Activated CD4-positive, alpha-beta memory T cell treated with anti-CD3 and anti-CD28 coated beads, Interleukin-2, amount 10 ng/mL, durations not matched to agents 7 days and 5 days (primary cell): ENCODE measurements around the gene MCF2L2. TPM values are rescaled to one million over a fixed set of nuclear protein-coding genes. Genes with fewer than 3 reads are reported as not detected.
"Not testable (repeated sequence)": the region's sequence is repeated elsewhere in the genome, so short reads cannot be mapped to it uniquely, and the experiment has no call there.

Source experiments
- CTCF ChIA-PET: fragments of 350-600 bp; sonication (Branson Sonifier 250); formaldehyde crosslinking; loops from one replicate; lab custom pipeline; 2021; ENCODE audit warnings: antibody characterized with exemption, inconsistent platforms; lab: Charles Lee
- POLR2A ChIA-PET: fragments of 350-600 bp; sonication (Branson Sonifier 250); formaldehyde crosslinking; loops from one replicate; lab custom pipeline; 2021; ENCODE audit warnings: antibody characterized with exemption; lab: Charles Lee
- DNase-seq: peaks from one replicate; pipeline ENCODE4 v3.0.0-alpha.2; 2020
- H3K27ac Mint-ChIP-seq: one replicate; pipeline ENCODE4 v1.8.0; 2021; ENCODE audit warnings: mild to moderate bottlenecking, mixed read lengths
- H3K27me3 Mint-ChIP-seq: one replicate; pipeline ENCODE4 v1.8.0; 2021; ENCODE audit warnings: mixed read lengths
- H3K36me3 Mint-ChIP-seq: one replicate; pipeline ENCODE4 v1.8.0; 2021; ENCODE audit warnings: low read depth, mixed read lengths
- H3K4me1 Mint-ChIP-seq: one replicate; pipeline ENCODE4 v1.8.0; 2021; ENCODE audit warnings: mixed read lengths
- H3K4me3 Mint-ChIP-seq: one replicate; pipeline ENCODE4 v1.8.0; 2021; ENCODE audit warnings: mild to moderate bottlenecking, mixed read lengths
- H3K9me3 Mint-ChIP-seq: one replicate; pipeline ENCODE4 v1.8.0; 2021; ENCODE audit warnings: mixed read lengths
- total RNA-seq, 2 experiments: library from RNA; stranded (reverse); gene quantifications; one replicate each; pipeline ENCODE4 v1.2.3, GENCODE V29; 2021

MCF2L2 gene
- total RNA-seq, 2 experiments from 2014 or later, result 6.6 to 7.0 TPM

GRCh38 chr3:183455089-183455488 is 26.7 kb upstream of the MCF2L2 start:
- no peak for DNase-seq
- Mint-ChIP-seq H3K27ac (no peak overlapping the region), H3K4me3 (no peak overlapping the region), H3K36me3 (peaks cover 20% of the 10 kb centered on the region), H3K4me1 (no peaks in the 10 kb centered on the region), H3K27me3 (no peaks in the 10 kb centered on the region), H3K9me3 (no peaks in the 10 kb centered on the region)
- POLR2A ChIA-PET, result no interaction called here
- CTCF ChIA-PET, result interaction anchor here (1.6 kb wide), 1 partner anchor 311 kb away, joined by 4 read pairs; no protein-coding TSS in a partner anchor

- Mint-ChIP-seq H3K4me3 (no peak overlapping the region), H3K27ac (no peak overlapping the region), H3K27me3 (no peaks in the 10 kb centered on the region), H3K36me3 (peaks cover 20% of the 10 kb centered on the region), H3K4me1 (peaks cover 7% of the 10 kb centered on the region), H3K9me3 (no peaks in the 10 kb centered on the region)
- no peak for DNase-seq
- ChIA-PET POLR2A (no interaction called here), CTCF (no interaction called here)
Measured at GRCh38 chr3:183454064-183454463, 25.6 kb upstream of the MCF2L2 start.

GRCh38 chr3:183449791-183450190 is 21.4 kb upstream of the MCF2L2 start:
- H3K9me3 Mint-ChIP-seq, result no peaks in the 10 kb centered on the region
- no peak overlapping the region for H3K27ac Mint-ChIP-seq
- no peak for DNase-seq
- ChIA-PET CTCF (interaction anchor here (1.3 kb wide), 1 partner anchor 435 kb away, joined by 3 read pairs; the partner anchor contains the start of gene PARL), POLR2A (no interaction called here)
- H3K4me1 Mint-ChIP-seq, result peaks cover 20% of the 10 kb centered on the region
- peaks cover 7% of the 10 kb centered on the region for H3K36me3 Mint-ChIP-seq
- H3K4me3 Mint-ChIP-seq, result no peak overlapping the region
- H3K27me3 Mint-ChIP-seq, result no peaks in the 10 kb centered on the region

- H3K9me3 Mint-ChIP-seq, result no peaks in the 10 kb centered on the region
- H3K27me3 Mint-ChIP-seq, result no peaks in the 10 kb centered on the region
- no peak overlapping the region for H3K27ac Mint-ChIP-seq
- H3K4me1 Mint-ChIP-seq, result peaks cover 20% of the 10 kb centered on the region
- no peak overlapping the region for H3K4me3 Mint-ChIP-seq
- H3K36me3 Mint-ChIP-seq, result peaks cover 10% of the 10 kb centered on the region
- CTCF ChIA-PET, result interaction anchor here (1.3 kb wide), 1 partner anchor 435 kb away, joined by 3 read pairs; the partner anchor contains the start of gene PARL
- POLR2A ChIA-PET, result no interaction called here
- no peak for DNase-seq
Measured at GRCh38 chr3:183449391-183449790, 21.0 kb upstream of the MCF2L2 start.

GRCh38 chr3:183448369-183449128 is 20.1 kb upstream of the MCF2L2 start:
- H3K27ac Mint-ChIP-seq, result no peak overlapping the region
- H3K4me3 Mint-ChIP-seq, result peak overlapping the region; percentile 92
- CTCF ChIA-PET, result interaction anchor here (1.2 to 1.9 kb wide), 5 partner anchors 9 to 436 kb away, joined by 3 to 6 read pairs (median 6); partner anchors contain the start of genes MCF2L2 and PARL

GRCh38 chr3:183447206-183448001 is 19.0 kb upstream of the MCF2L2 start:
- CTCF ChIA-PET, result interaction anchor here (1.2 to 1.9 kb wide), 4 partner anchors 8 to 21 kb away, joined by 3 to 6 read pairs (median 6); partner anchors contain the start of gene MCF2L2

More at GRCh38 chr3:183448369-183449128, 20.1 kb upstream of the MCF2L2 start:
- DNase-seq, result no peak
- H3K36me3 Mint-ChIP-seq, result peaks cover 14% of the 10 kb centered on the region
- POLR2A ChIA-PET, result interaction anchor here (1.0 to 1.7 kb wide), 4 partner anchors 9 to 249 kb away, joined by 3 to 15 read pairs (median 4); partner anchors contain the start of genes MCF2L2 and YEATS2
- peaks cover 20% of the 10 kb centered on the region for H3K4me1 Mint-ChIP-seq
- peaks cover 3% of the 10 kb centered on the region for H3K9me3 Mint-ChIP-seq
- H3K27me3 Mint-ChIP-seq, result peaks cover 3% of the 10 kb centered on the region

GRCh38 chr3:183446838-183447205 is 18.4 kb upstream of the MCF2L2 start:
- H3K4me1 Mint-ChIP-seq, result peaks cover 20% of the 10 kb centered on the region
- H3K36me3 Mint-ChIP-seq, result peaks cover 21% of the 10 kb centered on the region
- POLR2A ChIA-PET, result interaction anchor here (1.5 kb wide), 1 partner anchor 16 kb away, joined by 4 read pairs; no protein-coding TSS in a partner anchor
- CTCF ChIA-PET, result interaction anchor here (0.5 kb wide), 1 partner anchor 200 kb away, joined by 3 read pairs; no protein-coding TSS in a partner anchor
- peaks cover 13% of the 10 kb centered on the region for H3K9me3 Mint-ChIP-seq
- peaks cover 9% of the 10 kb centered on the region for H3K27me3 Mint-ChIP-seq
- H3K27ac Mint-ChIP-seq, result peak overlapping the region; percentile 83
- H3K4me3 Mint-ChIP-seq, result peak overlapping the region; percentile 92
- no peak for DNase-seq

More at GRCh38 chr3:183447206-183448001, 19.0 kb upstream of the MCF2L2 start:
- POLR2A ChIA-PET, result interaction anchor here (0.8 to 1.7 kb wide), 5 partner anchors 8 to 320 kb away, joined by 3 to 15 read pairs (median 4); partner anchors contain the start of genes MCF2L2 and YEATS2
- Mint-ChIP-seq H3K9me3 (peaks cover 13% of the 10 kb centered on the region), H3K27ac (peak overlapping the region; percentile 83), H3K27me3 (peaks cover 9% of the 10 kb centered on the region), H3K4me1 (peaks cover 20% of the 10 kb centered on the region), H3K36me3 (peaks cover 22% of the 10 kb centered on the region), H3K4me3 (peak overlapping the region; percentile 92)
- peak; percentile 86 for DNase-seq

GRCh38 chr3:183444748-183445147 is 16.3 kb upstream of the MCF2L2 start:
- no peak for DNase-seq
- Mint-ChIP-seq H3K9me3 (peaks cover 18% of the 10 kb centered on the region), H3K4me1 (peaks cover 24% of the 10 kb centered on the region), H3K27ac (no peak overlapping the region), H3K36me3 (peaks cover 26% of the 10 kb centered on the region), H3K4me3 (no peak overlapping the region), H3K27me3 (peaks cover 9% of the 10 kb centered on the region)
- ChIA-PET CTCF (no interaction called here), POLR2A (no interaction called here)

- Mint-ChIP-seq H3K9me3 (peaks cover 18% of the 10 kb centered on the region), H3K36me3 (peaks cover 26% of the 10 kb centered on the region), H3K27me3 (peaks cover 9% of the 10 kb centered on the region), H3K4me1 (peaks cover 26% of the 10 kb centered on the region), H3K4me3 (no peak overlapping the region), H3K27ac (no peak overlapping the region)
- CTCF ChIA-PET, result no interaction called here
- POLR2A ChIA-PET, result no interaction called here
- no peak for DNase-seq
Measured at GRCh38 chr3:183443395-183444385, 15.3 kb upstream of the MCF2L2 start.

- ChIA-PET POLR2A (no interaction called here), CTCF (no interaction called here)
- H3K4me1 Mint-ChIP-seq, result peaks cover 28% of the 10 kb centered on the region
- DNase-seq, result no peak
- H3K27me3 Mint-ChIP-seq, result peaks cover 9% of the 10 kb centered on the region
- H3K36me3 Mint-ChIP-seq, result peaks cover 26% of the 10 kb centered on the region
- H3K9me3 Mint-ChIP-seq, result peaks cover 18% of the 10 kb centered on the region
- no peak overlapping the region for H3K27ac Mint-ChIP-seq
- H3K4me3 Mint-ChIP-seq, result no peak overlapping the region
Measured at GRCh38 chr3:183442994-183443393, 14.6 kb upstream of the MCF2L2 start.

- Mint-ChIP-seq H3K9me3 (peaks cover 18% of the 10 kb centered on the region), H3K36me3 (peaks cover 26% of the 10 kb centered on the region), H3K4me1 (peaks cover 49% of the 10 kb centered on the region)
- H3K27ac Mint-ChIP-seq, H3K27me3 Mint-ChIP-seq, DNase-seq, H3K4me3 Mint-ChIP-seq: not testable (repeated sequence)
- POLR2A ChIA-PET, result interaction anchor here (1.2 to 3.8 kb wide), 4 partner anchors 7 to 189 kb away, joined by 3 to 36 read pairs (median 5); partner anchors contain the start of gene MCF2L2
- CTCF ChIA-PET, result interaction anchor here (0.5 to 1.7 kb wide), 3 partner anchors 9 to 31 kb away, joined by 3 to 7 read pairs (median 4); no protein-coding TSS in a partner anchor
Measured at GRCh38 chr3:183440521-183440920, 12.1 kb upstream of the MCF2L2 start.
